A549 (cell line): ENCODE measurements around the gene LCN12. TPM values are rescaled to one million over a fixed set of nuclear protein-coding genes. Genes with fewer than 3 reads are reported as not detected.

Experiments
- ATAC-seq, 2 experiments: fragments of 200-7000 bp in 1 of 2; fragments of >200 bp in 1 of 2; cut with Nextera tagmentation in 1 of 2; cut with Tn5 transposase in 1 of 2; 3 replicates each; pipeline versions ENCODE4 v1.8.0 to v1.9.1; 2018 to 2020; ENCODE audit warnings: mild to moderate bottlenecking in 1 of 2, moderate library complexity in 1 of 2
- CTCF ChIA-PET: fragments of 300-600 bp; sonication (Branson Sonifier 250); formaldehyde crosslinking; extraction: SDS; loops from one replicate; lab custom pipeline; 2021; ENCODE audit warnings: antibody characterized with exemption, inconsistent platforms; lab: Yijun Ruan, JAX
- POLR2A ChIA-PET: fragments of 350-600 bp; formaldehyde crosslinking; extraction: SDS; loops from one replicate; lab custom pipeline; 2021; ENCODE audit warnings: antibody characterized with exemption, inconsistent platforms; lab: Yijun Ruan, JAX
- DNase-seq, 2 experiments: peaks; one replicate each; pipeline versions ENCODE4 v3.0.0 to v3.0.0-alpha.2; 2011 to 2016; ENCODE audit warnings: low read depth in 1 of 2, low spot score in 1 of 2
- FAIRE-seq: peaks from 2 replicates; lab custom pipeline; 2011; peaks lifted over from hg19 to GRCh38; lab: Jason Lieb, UNC
- H3K27ac ChIP-seq, 2 experiments: fragments of >200 bp; sonication (Bioruptor Twin); formaldehyde crosslinking; 3 replicates each; pipeline ENCODE4 v1.5.1; 2016 to 2017
- H3K4me1 ChIP-seq: fragments of >200 bp; sonication (Bioruptor Twin); formaldehyde crosslinking; 3 replicates; pipeline ENCODE4 v1.6.1; 2016
- H3K4me2 ChIP-seq: fragments of >200 bp; sonication (Bioruptor Twin); formaldehyde crosslinking; 3 replicates; pipeline ENCODE4 v1.6.1; 2016
- H3K4me3 ChIP-seq: fragments of >200 bp; sonication (Bioruptor Twin); formaldehyde crosslinking; 3 replicates; pipeline ENCODE4 v1.5.1; 2016
- H3K9me3 ChIP-seq: fragments of >200 bp; sonication (Bioruptor Twin); formaldehyde crosslinking; 3 replicates; pipeline ENCODE4 v1.6.1; 2016
- CBX8 ChIP-seq: fragments of 200-600 bp; sonication (generic); IDR thresholded peaks from 2 replicates; pipeline ENCODE4 v1.6.1; 2016
- FOSL2 ChIP-seq, 2 experiments: fragments of 450-650 bp in 1 of 2; fragments of >200 bp in 1 of 2; sonication (Bioruptor Twin) in 1 of 2; formaldehyde crosslinking; IDR thresholded peaks; 2 replicates each; pipeline versions ENCODE4 v1.5.0 to v1.6.1; 2016 to 2020; ENCODE audit warnings: mild to moderate bottlenecking in 1 of 2, moderate library complexity in 1 of 2
- HDAC2 ChIP-seq: fragments of 200-600 bp; sonication (generic); IDR thresholded peaks from 2 replicates; pipeline ENCODE4 v1.6.1; 2016
- JUN ChIP-seq, 2 experiments: fragments of >200 bp; sonication (Bioruptor Twin); formaldehyde crosslinking; IDR thresholded peaks; 2 replicates in 1 of 2; 3 replicates in 1 of 2; pipeline ENCODE4 v1.6.1; 2016 to 2017
- JUNB ChIP-seq: fragments of >200 bp; sonication (Bioruptor Twin); formaldehyde crosslinking; IDR thresholded peaks from 2 replicates; pipeline ENCODE4 v1.6.1; 2016
- MAX ChIP-seq: IDR thresholded peaks from 2 replicates; pipeline ENCODE4 v1.6.1; 2012
- PBX3 ChIP-seq: IDR thresholded peaks from 2 replicates; pipeline ENCODE4 v1.6.1; 2012
- POLR2A ChIP-seq: IDR thresholded peaks from 2 replicates; pipeline ENCODE4 v1.6.1; 2012; ENCODE audit warnings: mild to moderate bottlenecking, low read length
- RCOR1 ChIP-seq: fragments of 150-350 bp; IDR thresholded peaks from 2 replicates; pipeline ENCODE4 v1.6.1; 2014; ENCODE audit warnings: antibody characterized with exemption, low read length, low read depth
- REST ChIP-seq: fragments of 200-600 bp; sonication (generic); IDR thresholded peaks from 2 replicates; pipeline ENCODE4 v1.6.1; 2016; ENCODE audit warnings: antibody characterized with exemption, mild to moderate bottlenecking, moderate library complexity
- SREBF2 ChIP-seq: fragments of 450-650 bp; IDR thresholded peaks from 2 replicates; pipeline ENCODE4 v1.6.1; 2014; ENCODE audit warnings: mild to moderate bottlenecking, moderate library complexity
- WGBS: methylation state at CpG from one replicate; pipeline ENCODE4 v1.1.6; 2017; ENCODE audit errors: missing lambda C conversion rate; 5-methylcytosine and 5-hydroxymethylcytosine counted together
- polyA plus RNA-seq, 4 experiments: library from polyadenylated mRNA; depleted of rRNA in 3 of 4; stranded (reverse); fragments of >200 nt; fragmentation: RNase III in 1 of 4; extraction: RNeasy Plus Mini Kit Qiagen cat#74134 plus additional on column Dnase treatment in 1 of 4; gene quantifications; 2 replicates in 3 of 4; 3 replicates in 1 of 4; pipeline ENCODE4 v1.2.3, GENCODE V29; 2011 to 2017

The LCN12 gene
- polyA plus RNA-seq, 2 of the 4 experiments (the other 2 are of a cell fraction), result 0.74 to 3.0 TPM

GRCh38 chr9:136995772-136996311, 43.8 kb downstream of the LCN12 start:
- TF ChIP-seq PBX3 (peak; percentile 21), HDAC2 (no peak)
- Histone ChIP-seq H3K9me3 (peaks cover 3% of the 10 kb centered on the region; the same call in 1 of the 3 replicates), H3K4me1 (peaks cover 53% of the 10 kb centered on the region), H3K4me3 (peak overlapping the region; percentile 30), H3K4me2 (peak overlapping the region; percentile 86), H3K27ac (peak overlapping the region; percentile 59 to 84)
- WGBS, result 10% methylated on average over 2 of the region's 12 CpGs
- peak in 1 of 2 experiments; percentile 14; a peak in 3 of 6 replicates for ATAC-seq
- ChIA-PET POLR2A (interaction anchor here (0.8 to 1.7 kb wide), 5 partner anchors 18 to 148 kb away, joined by 3 to 6 read pairs (median 4); no protein-coding TSS in a partner anchor), CTCF (interaction anchor here (0.5 to 6.6 kb wide), 9 partner anchors 9 to 153 kb away, joined by 3 to 34 read pairs (median 5); partner anchors contain the start of genes ABCA2, AJM1 and NPDC1)
- DNase-seq, result no peak
- FAIRE-seq, result no peak

- Histone ChIP-seq H3K4me2 (peak within 1 kb of the TSS; percentile 86), H3K9me3 (no peaks in the 10 kb centered on the region), H3K27ac (peak within 1 kb of the TSS; percentile 59 to 84), H3K4me3 (peak within 1 kb of the TSS; percentile 30), H3K4me1 (peaks cover 47% of the 10 kb centered on the region)
- TF ChIP-seq PBX3 (peak; percentile 57), RCOR1 (no peak), JUN (IDR thresholded peaks at IDR 0.05) (peak in 1 of 2 experiments; percentile 44; a peak in 1 of 5 replicates), POLR2A (peak; percentile 13; the same call in 1 of the 2 replicates), FOSL2 (IDR thresholded peaks at IDR 0.05) (no peak), FOSL2 (CRISPR knock-in tag; IDR thresholded peaks at IDR 0.05) (no peak), MAX (0 out of 2 replicates have a peak, but pooled peaks have one; percentile 12)
- CTCF ChIA-PET, result interaction anchor here (0.5 to 6.6 kb wide), 10 partner anchors 9 to 154 kb away, joined by 3 to 34 read pairs (median 5); partner anchors contain the start of genes ABCA2, AJM1 and NPDC1
- no peak for FAIRE-seq
- peak; percentile 26 to 56 for ATAC-seq
- WGBS, result 12% methylated on average over 20 of the region's 35 CpGs
- POLR2A ChIA-PET, result interaction anchor here (0.7 to 1.7 kb wide), 7 partner anchors 19 to 149 kb away, joined by 3 to 6 read pairs (median 4); partner anchors contain the start of gene TRAF2
- peak; percentile 51 to 54 for DNase-seq
Measured at GRCh38 chr9:136996361-136997292, 44.6 kb downstream of the LCN12 start, which contains the start of gene CLIC3. TSS of gene CLIC3 (minus strand) at chr9:136996568. CDS start at chr9:136996543, 25 bp downstream.

- CTCF ChIA-PET, result interaction anchor here (0.8 to 6.6 kb wide), 5 partner anchors 8 to 66 kb away, joined by 3 to 34 read pairs (median 5); partner anchors contain the start of genes ABCA2 and NPDC1
- POLR2A ChIA-PET, result interaction anchor here (1.2 kb wide), 1 partner anchor 32 kb away, joined by 4 read pairs; no protein-coding TSS in a partner anchor
- Histone ChIP-seq H3K4me3 (no peak overlapping the region), H3K4me2 (peak overlapping the region; percentile 86), H3K9me3 (no peaks in the 10 kb centered on the region), H3K4me1 (peaks cover 50% of the 10 kb centered on the region), H3K27ac (peak overlapping the region; percentile 59 to 84; a peak in 5 of 6 replicates)
- DNase-seq, result no peak
- 83% methylated on average over 10 of the region's 10 CpGs for WGBS
- FAIRE-seq, result no peak
- ATAC-seq, result peak in 1 of 2 experiments; percentile 9; a peak in 3 of 6 replicates
- TF ChIP-seq JUNB, result no peak
- no peak for TF ChIP-seq SREBF2
- no peak for TF ChIP-seq MAX
- no peak for TF ChIP-seq REST
- TF ChIP-seq CBX8, result no peak
- peak; percentile 59; the same call in 1 of the 2 replicates for TF ChIP-seq PBX3
Measured at GRCh38 chr9:136997371-136997770, 45.3 kb downstream of the LCN12 start.
